ENCODE measurements around the gene OPRM1. TPM values are rescaled to one million over a fixed set of nuclear protein-coding genes. Genes with fewer than 3 reads are reported as not detected.

Gene OPRM1
- total RNA-seq, 1 donor from 2014 or later, result 0.92 TPM

GRCh38 chr6:154284313-154284853 lies 245.3 kb downstream of the OPRM1 start:
- no peak for DNase-seq

GRCh38 chr6:154285826-154286225 lies 246.8 kb downstream of the OPRM1 start:
- no peak for DNase-seq

GRCh38 chr6:154289818-154290508 lies 250.9 kb downstream of the OPRM1 start:
- no peak for DNase-seq

- DNase-seq, result no peak
Observed at GRCh38 chr6:154292066-154292465, 253.0 kb downstream of the OPRM1 start.

GRCh38 chr6:154292855-154293519 lies 253.9 kb downstream of the OPRM1 start:
- peak; percentile 25 for DNase-seq

- no peak for DNase-seq
Observed at GRCh38 chr6:154295733-154296132, 256.7 kb downstream of the OPRM1 start.
